Measurements from ENCODE around the gene SETD3. TPM values are rescaled to one million over a fixed set of nuclear protein-coding genes. Genes with fewer than 3 reads are reported as not detected.

Gene SETD3
- total RNA-seq, 1 donor from 2014 or later, result 67.4 TPM

DNA sequence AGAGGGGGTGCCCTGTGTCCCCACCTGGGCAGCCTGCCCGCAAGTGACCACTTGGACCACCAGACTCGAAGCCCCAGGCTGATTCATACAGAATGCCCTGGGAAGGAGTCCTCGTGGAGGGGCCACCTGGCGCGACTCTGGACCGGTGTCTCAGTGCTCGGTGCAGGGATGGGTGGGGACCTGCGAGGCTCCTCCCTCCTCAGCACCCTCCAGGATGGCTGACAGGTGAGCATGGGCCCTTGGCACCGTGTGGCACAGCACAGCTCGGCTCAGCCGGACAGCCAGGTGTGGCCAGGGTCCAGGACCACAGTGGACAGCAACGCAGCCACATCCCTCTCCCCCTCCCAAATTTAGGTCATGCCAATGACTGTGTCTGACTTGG lies 45.0 kb upstream of the SETD3 start:
- DNase-seq (ENCODE audit: low spot score), result no peak
- H3K36me3 Mint-ChIP-seq (ENCODE audit: low read depth, unreplicated experiment), result peaks cover 3% of the 10 kb centered on the region
- peaks cover 12% of the 10 kb centered on the region for H3K27me3 Mint-ChIP-seq (ENCODE audit: unreplicated experiment)
- H3K4me3 Mint-ChIP-seq (ENCODE audit: unreplicated experiment), result no peak overlapping the region
- H3K27ac Mint-ChIP-seq (ENCODE audit: unreplicated experiment), result no peak overlapping the region
- TF ChIP-seq, protein P1, sequence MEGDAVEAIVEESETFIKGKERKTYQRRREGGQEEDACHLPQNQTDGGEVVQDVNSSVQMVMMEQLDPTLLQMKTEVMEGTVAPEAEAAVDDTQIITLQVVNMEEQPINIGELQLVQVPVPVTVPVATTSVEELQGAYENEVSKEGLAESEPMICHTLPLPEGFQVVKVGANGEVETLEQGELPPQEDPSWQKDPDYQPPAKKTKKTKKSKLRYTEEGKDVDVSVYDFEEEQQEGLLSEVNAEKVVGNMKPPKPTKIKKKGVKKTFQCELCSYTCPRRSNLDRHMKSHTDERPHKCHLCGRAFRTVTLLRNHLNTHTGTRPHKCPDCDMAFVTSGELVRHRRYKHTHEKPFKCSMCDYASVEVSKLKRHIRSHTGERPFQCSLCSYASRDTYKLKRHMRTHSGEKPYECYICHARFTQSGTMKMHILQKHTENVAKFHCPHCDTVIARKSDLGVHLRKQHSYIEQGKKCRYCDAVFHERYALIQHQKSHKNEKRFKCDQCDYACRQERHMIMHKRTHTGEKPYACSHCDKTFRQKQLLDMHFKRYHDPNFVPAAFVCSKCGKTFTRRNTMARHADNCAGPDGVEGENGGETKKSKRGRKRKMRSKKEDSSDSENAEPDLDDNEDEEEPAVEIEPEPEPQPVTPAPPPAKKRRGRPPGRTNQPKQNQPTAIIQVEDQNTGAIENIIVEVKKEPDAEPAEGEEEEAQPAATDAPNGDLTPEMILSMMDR (IDR thresholded peaks at IDR 0.05; ENCODE audit: unreplicated experiment), result no peak
- peaks cover 6% of the 10 kb centered on the region for H3K4me1 Mint-ChIP-seq (ENCODE audit: unreplicated experiment)
- no peaks in the 10 kb centered on the region for H3K9me3 Mint-ChIP-seq (ENCODE audit: unreplicated experiment)

DNA sequence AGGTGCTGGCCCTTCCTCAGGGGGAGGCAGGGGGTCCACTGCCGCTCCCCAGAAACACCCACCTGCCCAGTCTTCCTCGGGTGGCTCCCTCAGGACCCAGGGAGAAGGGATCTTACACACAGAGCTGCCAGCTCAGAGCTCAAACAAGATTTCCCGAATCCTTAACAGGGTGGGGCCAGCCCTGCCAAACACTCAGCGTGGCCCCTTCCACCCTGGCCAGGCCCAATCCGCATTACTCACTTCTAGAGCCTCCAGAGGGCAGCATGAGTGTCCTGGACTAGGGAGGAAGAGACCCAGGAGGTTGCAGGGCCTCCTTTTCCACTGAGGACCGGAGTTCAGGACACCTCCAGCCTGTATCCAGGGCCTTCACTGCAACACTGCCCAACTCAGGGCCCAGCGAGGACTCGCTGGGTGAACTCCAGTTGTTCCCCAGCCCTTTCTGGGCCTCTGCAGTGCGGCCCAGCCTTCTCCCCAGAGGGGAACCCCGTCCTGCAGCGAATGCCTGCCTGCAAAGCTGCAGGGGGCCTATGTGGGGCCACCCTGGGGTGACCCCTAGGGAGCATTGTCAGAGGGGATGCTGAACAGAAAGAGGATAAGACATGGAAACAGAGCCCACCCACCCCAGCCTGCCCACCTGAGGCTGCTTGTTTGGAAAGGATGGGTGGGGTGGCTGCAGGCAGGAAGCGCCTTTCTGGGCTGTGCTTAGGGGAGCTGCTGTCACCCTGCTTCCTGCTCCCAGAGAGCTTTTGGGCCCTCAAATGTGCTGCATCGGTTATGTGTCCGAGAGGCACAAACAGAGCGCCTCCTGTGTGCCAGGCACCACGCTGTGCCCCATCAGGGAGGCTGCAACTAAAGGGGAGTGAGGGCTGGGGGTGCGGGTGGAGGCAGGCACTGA lies 44.4 kb upstream of the SETD3 start:
- Mint-ChIP-seq H3K9me3 (ENCODE audit: unreplicated experiment) (no peaks in the 10 kb centered on the region), H3K36me3 (ENCODE audit: low read depth, unreplicated experiment) (peaks cover 3% of the 10 kb centered on the region), H3K4me1 (ENCODE audit: unreplicated experiment) (peaks cover 6% of the 10 kb centered on the region), H3K4me3 (ENCODE audit: unreplicated experiment) (no peak overlapping the region), H3K27me3 (ENCODE audit: unreplicated experiment) (peaks cover 13% of the 10 kb centered on the region), H3K27ac (ENCODE audit: unreplicated experiment) (no peak overlapping the region)
- DNase-seq (ENCODE audit: low spot score), result no peak
- TF ChIP-seq, protein P1 (IDR thresholded peaks at IDR 0.05; ENCODE audit: unreplicated experiment), result no peak

DNA sequence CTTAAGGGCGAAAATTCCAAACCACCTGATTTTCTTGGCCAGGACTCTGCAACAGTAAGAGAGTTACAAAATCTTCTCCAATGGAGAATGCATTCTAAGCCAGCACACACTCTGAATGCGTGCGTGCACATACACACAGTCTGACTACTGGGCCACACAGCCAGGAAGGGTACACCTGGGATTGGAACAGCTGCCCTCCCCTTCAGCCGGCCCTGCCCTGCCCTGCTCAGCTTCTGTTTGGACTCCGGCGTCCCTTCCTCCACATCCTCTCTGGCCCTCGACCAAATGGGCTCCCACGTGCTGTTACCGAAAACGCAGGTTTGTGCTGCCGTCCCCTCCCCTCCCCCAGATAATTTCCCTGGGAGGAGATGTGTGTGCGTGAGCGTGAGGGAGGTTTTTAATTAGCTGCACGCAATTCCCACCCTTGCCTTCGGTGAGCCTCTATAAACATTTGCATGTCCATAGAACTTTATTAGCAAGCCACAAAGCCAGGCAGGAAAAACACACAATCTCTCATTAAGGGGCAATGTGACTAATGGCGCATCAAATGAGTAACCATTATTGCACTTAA lies 43.5 kb upstream of the SETD3 start:
- peaks cover 3% of the 10 kb centered on the region for H3K36me3 Mint-ChIP-seq (ENCODE audit: low read depth, unreplicated experiment)
- DNase-seq (ENCODE audit: low spot score), result no peak
- no peaks in the 10 kb centered on the region for H3K9me3 Mint-ChIP-seq (ENCODE audit: unreplicated experiment)
- TF ChIP-seq, protein P1 (IDR thresholded peaks at IDR 0.05; ENCODE audit: unreplicated experiment), result no peak
- H3K27ac Mint-ChIP-seq (ENCODE audit: unreplicated experiment), result peak overlapping the region; percentile 58
- H3K27me3 Mint-ChIP-seq (ENCODE audit: unreplicated experiment), result peaks cover 13% of the 10 kb centered on the region
- H3K4me1 Mint-ChIP-seq (ENCODE audit: unreplicated experiment), result peaks cover 6% of the 10 kb centered on the region
- H3K4me3 Mint-ChIP-seq (ENCODE audit: unreplicated experiment), result no peak overlapping the region

DNA sequence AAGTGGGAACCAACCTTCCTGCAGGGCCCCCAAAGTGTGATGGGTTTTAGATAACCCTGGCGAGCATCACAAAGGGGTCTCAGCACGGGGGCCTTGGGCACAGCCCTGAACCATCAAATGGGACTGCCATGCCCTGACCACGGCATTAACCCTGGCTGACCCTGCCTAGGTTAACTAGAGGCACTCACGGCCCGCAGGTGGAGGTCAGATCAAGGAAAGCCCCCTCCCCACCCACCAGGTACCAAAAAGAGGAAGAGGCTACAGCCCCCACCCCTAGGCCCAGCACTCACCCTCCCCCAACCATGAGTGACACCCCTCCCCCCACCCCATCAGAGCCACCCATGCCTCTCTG lies 43.0 kb upstream of the SETD3 start:
- Mint-ChIP-seq H3K36me3 (ENCODE audit: low read depth, unreplicated experiment) (peaks cover 3% of the 10 kb centered on the region), H3K27ac (ENCODE audit: unreplicated experiment) (no peak overlapping the region), H3K27me3 (ENCODE audit: unreplicated experiment) (peaks cover 13% of the 10 kb centered on the region), H3K4me1 (ENCODE audit: unreplicated experiment) (peaks cover 6% of the 10 kb centered on the region), H3K9me3 (ENCODE audit: unreplicated experiment) (no peaks in the 10 kb centered on the region), H3K4me3 (ENCODE audit: unreplicated experiment) (no peak overlapping the region)
- TF ChIP-seq, protein P1 (IDR thresholded peaks at IDR 0.05; ENCODE audit: unreplicated experiment), result no peak
- no peak for DNase-seq (ENCODE audit: low spot score)
